K562 (cell line): Measurements from ENCODE around the gene CHML. TPM values are rescaled to one million over a fixed set of nuclear protein-coding genes. Genes with fewer than 3 reads are reported as not detected.
A peak's percentile ranks its signal among the peaks of the same experiment; 100 is the strongest.

Experiments used
- ATF4 ChIP-seq: fragments of 450-650 bp; formaldehyde crosslinking; IDR thresholded peaks from 2 replicates; pipeline ENCODE4 v1.4.0; 2022; ENCODE audit warnings: mild to moderate bottlenecking, moderate library complexity
- BRD9 ChIP-seq: fragments of 450-650 bp; IDR thresholded peaks from 2 replicates; pipeline ENCODE4 v1.6.1; 2018; ENCODE audit warnings: low read depth; ENCODE audit not compliant: partially characterized antibody
- CBFA2T2 ChIP-seq: fragments of 450-650 bp; conservative IDR thresholded peaks from 2 replicates; pipeline ENCODE4 v1.6.1; 2017; ENCODE audit warnings: mild to moderate bottlenecking
- KDM2B ChIP-seq: fragments of 250-450 bp; sonication (Bioruptor Pico); IDR thresholded peaks from 2 replicates; pipeline ENCODE4 v1.8.0; 2021; ENCODE audit warnings: mild to moderate bottlenecking, moderate library complexity
- KLF6 ChIP-seq: fragments of 250-450 bp; sonication (Bioruptor Pico); IDR thresholded peaks from 2 replicates; pipeline ENCODE4 v1.4.0; 2020; ENCODE audit warnings: mild to moderate bottlenecking, moderate library complexity, borderline replicate concordance
- MYC ChIP-seq, 2 experiments: fragments of 250-450 bp in 1 of 2; sonication (Bioruptor Pico) in 1 of 2; IDR thresholded peaks; 2 replicates each; pipeline versions ENCODE4 v1.5.1 to v1.6.1; 2012 to 2021; ENCODE audit warnings: low read depth in 2 of 2, borderline replicate concordance in 1 of 2, improper control_type of control experiment in 1 of 2, low read length in 1 of 2, mild to moderate bottlenecking in 1 of 2, moderate library complexity in 1 of 2
- STAT5A ChIP-seq: IDR thresholded peaks from 2 replicates; pipeline ENCODE4 v1.6.1; 2012; ENCODE audit warnings: low read length, inconsistent platforms, borderline replicate concordance
- TSHZ1 ChIP-seq: fragments of 250-450 bp; sonication (Bioruptor Pico); IDR thresholded peaks from 2 replicates; pipeline ENCODE4 v1.4.0; 2020; ENCODE audit warnings: mild to moderate bottlenecking, moderate library complexity
- ZBTB40 ChIP-seq, 2 experiments: fragments of 450-650 bp in 1 of 2; sonication (generic) in 1 of 2; formaldehyde crosslinking in 1 of 2; IDR thresholded peaks; 2 replicates each; pipeline versions ENCODE4 v1.7.1 to v1.9.0; 2016 to 2022; ENCODE audit warnings: inconsistent platforms in 1 of 2, mild to moderate bottlenecking in 1 of 2, missing genetic modification reagents in 1 of 2
- polyA plus RNA-seq, 8 experiments: library from polyadenylated mRNA; depleted of rRNA in 4 of 8; stranded (reverse) in 5 of 8; unstranded in 3 of 8; fragments of >200 nt; fragmentation: Nextera tagmentation in 2 of 8; fragmentation: Illumina TruSeq in 1 of 8; extraction: Ambion mirVana in 2 of 8; extraction: Trizol in 1 of 8; gene quantifications; 2 replicates each; pipeline versions ENCODE4 v1.2.1 to v1.2.3, GENCODE V29; 2011 to 2014; ENCODE audit warnings: inconsistent platforms in 1 of 8, missing spikeins in 1 of 8
- total RNA-seq, 7 experiments: library from RNA; depleted of rRNA in 6 of 7; stranded (reverse); fragments of >200 nt in 6 of 7; fragmentation: Illumina TruSeq in 2 of 7; extraction: Trizol in 2 of 7; gene quantifications; 2 replicates each; pipeline versions ENCODE4 v1.2.1 to v1.2.3, GENCODE V29; 2011 to 2021; ENCODE audit warnings: low replicate concordance in 1 of 7
- TF ChIP-seq, protein P1 (sequence below): fragments of 250-450 bp; sonication (Bioruptor Pico); IDR thresholded peaks from 2 replicates; pipeline ENCODE4 v1.5.1; 2021; ENCODE audit warnings: mild to moderate bottlenecking

CHML gene
- total and polyA plus RNA-seq, 9 of the 15 experiments (the other 6 are each of a cell fraction or from before 2014, with no cell fraction given): 13.0 to 88.3 (median 62.8) TPM

DNA sequence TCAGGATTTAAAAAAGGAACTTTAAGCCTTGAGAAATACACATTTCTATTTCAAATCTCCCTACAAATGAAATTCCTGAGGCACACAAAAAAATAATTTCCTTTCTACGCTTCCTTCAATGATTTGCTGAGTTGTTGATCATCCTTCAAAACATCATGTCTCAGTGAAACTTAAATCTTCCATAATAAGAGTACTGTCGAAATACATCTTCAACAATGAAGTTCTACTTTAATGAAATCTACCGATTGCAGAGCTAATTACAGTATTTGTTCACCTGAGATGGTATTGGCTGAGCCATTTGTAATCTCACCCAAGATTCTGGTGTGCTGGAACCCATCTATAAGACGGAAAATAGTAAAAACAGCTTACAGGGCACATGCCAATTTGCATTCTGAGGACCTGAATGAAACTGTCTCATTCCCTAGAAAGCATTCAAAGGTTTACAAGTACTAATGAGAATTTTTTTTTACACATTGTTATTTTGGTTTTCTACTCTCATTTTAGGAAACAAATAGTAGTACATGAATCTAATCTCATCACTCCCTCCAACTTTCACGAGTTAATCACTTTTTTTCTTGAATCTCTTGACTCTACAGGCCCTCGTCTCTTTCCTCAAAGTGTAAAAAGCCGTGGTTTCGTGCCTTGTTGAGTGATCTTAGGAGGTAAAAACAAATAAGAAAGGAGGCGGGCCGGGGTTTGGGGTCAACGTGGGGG lies 1.1 kb downstream of the CHML start (continued):
- TF ChIP-seq, protein P1, sequence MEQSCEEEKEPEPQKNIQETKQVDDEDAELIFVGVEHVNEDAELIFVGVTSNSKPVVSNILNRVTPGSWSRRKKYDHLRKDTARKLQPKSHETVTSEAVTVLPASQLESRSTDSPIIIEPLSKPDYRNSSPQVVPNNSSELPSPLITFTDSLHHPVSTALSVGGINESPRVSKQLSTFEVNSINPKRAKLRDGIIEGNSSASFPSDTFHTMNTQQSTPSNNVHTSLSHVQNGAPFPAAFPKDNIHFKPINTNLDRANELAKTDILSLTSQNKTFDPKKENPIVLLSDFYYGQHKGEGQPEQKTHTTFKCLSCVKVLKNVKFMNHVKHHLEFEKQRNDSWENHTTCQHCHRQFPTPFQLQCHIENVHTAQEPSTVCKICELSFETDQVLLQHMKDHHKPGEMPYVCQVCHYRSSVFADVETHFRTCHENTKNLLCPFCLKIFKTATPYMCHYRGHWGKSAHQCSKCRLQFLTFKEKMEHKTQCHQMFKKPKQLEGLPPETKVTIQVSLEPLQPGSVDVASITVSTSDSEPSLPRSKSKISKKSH (CRISPR knock-in tag): no peak
- TF ChIP-seq ZBTB40 (IDR thresholded peaks at IDR 0.05) (peak; percentile 54; the same call in 1 of the 2 replicates), ZBTB40 (CRISPR knock-in tag; IDR thresholded peaks at IDR 0.05) (no peak), BRD9 (no peak), TSHZ1 (no peak), CBFA2T2 (no peak), ATF4 (CRISPR knock-in tag) (no peak), KDM2B (CRISPR knock-in tag) (no peak), KLF6 (CRISPR knock-in tag) (no peak), STAT5A (no peak), MYC (IDR thresholded peaks at IDR 0.05; ENCODE audit: low read depth, low read length) (0 out of 2 replicates have a peak, but pooled peaks have one; percentile 5), MYC (CRISPR knock-in tag; IDR thresholded peaks at IDR 0.05; ENCODE audit: borderline replicate concordance, low read depth) (no peak)
